Measurements from ENCODE around the gene PIP4K2A.

DNA sequence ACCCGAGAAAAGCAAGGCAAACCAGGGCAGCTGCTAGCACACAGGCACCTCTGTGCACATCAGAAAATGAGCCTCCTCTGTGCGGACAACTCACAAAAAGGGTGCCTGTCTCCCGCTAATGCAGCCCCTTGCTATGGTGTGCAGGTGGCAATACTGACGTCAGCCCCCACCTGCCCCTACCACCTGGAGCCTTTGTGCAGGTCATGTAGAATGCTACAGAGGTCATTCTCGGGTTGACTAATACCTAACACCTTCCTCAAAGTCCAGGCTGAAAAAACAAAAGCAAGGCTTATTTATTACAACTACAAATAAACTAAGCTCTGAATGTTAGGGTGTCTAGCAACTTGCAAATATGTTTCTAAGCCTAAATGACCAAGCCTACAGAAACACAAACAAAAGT, 13.9 kb downstream of the PIP4K2A start:
- TF ChIP-seq, protein P1, sequence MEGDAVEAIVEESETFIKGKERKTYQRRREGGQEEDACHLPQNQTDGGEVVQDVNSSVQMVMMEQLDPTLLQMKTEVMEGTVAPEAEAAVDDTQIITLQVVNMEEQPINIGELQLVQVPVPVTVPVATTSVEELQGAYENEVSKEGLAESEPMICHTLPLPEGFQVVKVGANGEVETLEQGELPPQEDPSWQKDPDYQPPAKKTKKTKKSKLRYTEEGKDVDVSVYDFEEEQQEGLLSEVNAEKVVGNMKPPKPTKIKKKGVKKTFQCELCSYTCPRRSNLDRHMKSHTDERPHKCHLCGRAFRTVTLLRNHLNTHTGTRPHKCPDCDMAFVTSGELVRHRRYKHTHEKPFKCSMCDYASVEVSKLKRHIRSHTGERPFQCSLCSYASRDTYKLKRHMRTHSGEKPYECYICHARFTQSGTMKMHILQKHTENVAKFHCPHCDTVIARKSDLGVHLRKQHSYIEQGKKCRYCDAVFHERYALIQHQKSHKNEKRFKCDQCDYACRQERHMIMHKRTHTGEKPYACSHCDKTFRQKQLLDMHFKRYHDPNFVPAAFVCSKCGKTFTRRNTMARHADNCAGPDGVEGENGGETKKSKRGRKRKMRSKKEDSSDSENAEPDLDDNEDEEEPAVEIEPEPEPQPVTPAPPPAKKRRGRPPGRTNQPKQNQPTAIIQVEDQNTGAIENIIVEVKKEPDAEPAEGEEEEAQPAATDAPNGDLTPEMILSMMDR (conservative IDR thresholded peaks at IDR 0.05), result no peak
- no peak for TF ChIP-seq ZFX (IDR thresholded peaks at IDR 0.05)
